Panc1 (cell line): ENCODE measurements around the gene GNAI3. TPM values are rescaled to one million over a fixed set of nuclear protein-coding genes. Genes with fewer than 3 reads are reported as not detected.

Source experiments
- ATAC-seq: fragments of 200-7000 bp; cut with Tn5 transposase; 2 replicates; pipeline ENCODE4 v1.9.1; 2020; ENCODE audit warnings: mild to moderate bottlenecking, moderate library complexity
- BruUV-seq: library from RNA; stranded (reverse); fragments of 400-500 nt; replicated peaks from 2 replicates; lab custom pipeline; 2021; lab: Mats Ljungman, UMichigan
- CTCF ChIA-PET: fragments of 300-600 bp; sonication (Branson Sonifier 250); formaldehyde crosslinking; loops from one replicate; lab custom pipeline; 2022; ENCODE audit warnings: antibody characterized with exemption; lab: Charles Lee
- POLR2A ChIA-PET: fragments of 300-600 bp; sonication (Branson Sonifier 250); formaldehyde crosslinking; loops from one replicate; lab custom pipeline; 2022; ENCODE audit warnings: antibody characterized with exemption; lab: Charles Lee
- DNase-seq: peaks from one replicate; pipeline ENCODE4 v3.0.0-alpha.2; 2010; ENCODE audit warnings: low read depth, low spot score
- H3K27ac ChIP-seq: 2 replicates; pipeline ENCODE4 v1.5.1; 2011; ENCODE audit warnings: mild to moderate bottlenecking, low read length, inconsistent platforms
- H3K27me3 ChIP-seq: fragments of 200-500 bp; sonication (Bioruptor generic); 2 replicates; pipeline ENCODE4 v1.6.0; 2014; ENCODE audit warnings: low read length, inconsistent platforms; ENCODE audit not compliant: control insufficient read depth, insufficient read depth
- H3K36me3 ChIP-seq: fragments of 200-500 bp; sonication (Bioruptor generic); 2 replicates; pipeline ENCODE4 v1.5.1; 2014; ENCODE audit warnings: inconsistent platforms, mild to moderate bottlenecking, low read length, moderate library complexity; ENCODE audit not compliant: control insufficient read depth, insufficient read depth
- H3K4me1 ChIP-seq: 2 replicates; pipeline ENCODE4 v1.5.1; 2011; ENCODE audit warnings: inconsistent platforms, mild to moderate bottlenecking, low read length, moderate library complexity; ENCODE audit not compliant: control insufficient read depth, insufficient read depth
- H3K4me3 ChIP-seq, 2 experiments: 2 replicates each; pipeline ENCODE4 v1.5.1; 2011 to 2012; ENCODE audit warnings: low read depth in 2 of 2, low read length in 2 of 2, mild to moderate bottlenecking in 2 of 2, inconsistent platforms in 1 of 2, moderate library complexity in 1 of 2
- H3K9me3 ChIP-seq: fragments of 200-500 bp; sonication (Bioruptor generic); 2 replicates; pipeline ENCODE4 v1.5.1; 2014; ENCODE audit warnings: low read depth, mild to moderate bottlenecking, inconsistent platforms, low read length, moderate library complexity; ENCODE audit not compliant: control insufficient read depth, insufficient read depth
- CTCF ChIP-seq: fragments of 450-650 bp; IDR thresholded peaks from 2 replicates; pipeline ENCODE4 v1.5.1; 2017; ENCODE audit warnings: mild to moderate bottlenecking
- POLR2AphosphoS5 ChIP-seq: IDR thresholded peaks from 2 replicates; pipeline ENCODE4 v1.6.1; 2012; ENCODE audit warnings: mild to moderate bottlenecking, low read depth, low read length, moderate library complexity
- REST ChIP-seq, 2 experiments: IDR thresholded peaks; 2 replicates each; pipeline ENCODE4 v1.6.1; 2011 to 2012; ENCODE audit warnings: low read depth in 2 of 2, control low read depth in 1 of 2, low read length in 1 of 2, mild to moderate bottlenecking in 1 of 2, moderate library complexity in 1 of 2; ENCODE audit not compliant: insufficient read depth in 1 of 2
- SIN3A ChIP-seq: IDR thresholded peaks from 2 replicates; pipeline ENCODE4 v1.6.1; 2012; ENCODE audit warnings: low read depth, mild to moderate bottlenecking, low read length, moderate library complexity, borderline replicate concordance; ENCODE audit not compliant: insufficient read depth
- TCF7L2 ChIP-seq: IDR thresholded peaks from 2 replicates; pipeline ENCODE4 v1.6.1; 2011; ENCODE audit warnings: mild to moderate bottlenecking, low read depth, low read length, inconsistent platforms
- in situ Hi-C: cut with HindIII; loops from 2 replicates; pipeline ENCODE4 v1.10.0; 2016; ENCODE audit warnings: low sequenced_read_pairs, low pct_unique_long_range_greater_than_20kb
- intact Hi-C: fragments of 100-400 bp; cut with micrococcal nuclease; formaldehyde crosslinking; loops from one replicate; pipeline ENCODE4 v1.10.0; 2022; ENCODE audit not compliant: unreplicated experiment
- total RNA-seq: library from RNA; stranded (reverse); gene quantifications from one replicate; pipeline ENCODE4 v1.2.1, GENCODE V29; 2021; ENCODE audit not compliant: unreplicated experiment

The GNAI3 gene
- total RNA-seq, 1 experiment from 2014 or later: 6.4 TPM

- DNase-seq (no peak), ATAC-seq (no peak)
- POLR2A ChIA-PET: no interaction called here
- TF ChIP-seq POLR2AphosphoS5 (no peak), REST (IDR thresholded peaks at IDR 0.05; ENCODE audit: insufficient read depth in 1 of 2, low read depth in 2 of 2, low read length in 1 of 2) (no peak), CTCF (no peak), TCF7L2 (no peak), SIN3A (no peak)
- no peaks in the 10 kb centered on the region for H3K9me3 ChIP-seq
- intact Hi-C loops (no loop called here), in situ Hi-C loops (no loop called here)
- CTCF ChIA-PET: no interaction called here
- no peak overlapping the region for H3K4me3 ChIP-seq
- H3K27me3 ChIP-seq: no peaks in the 10 kb centered on the region
- no peaks in the 10 kb centered on the region for H3K4me1 ChIP-seq
- H3K36me3 ChIP-seq: no peaks in the 10 kb centered on the region; the same call in 1 of the 2 replicates
- H3K27ac ChIP-seq: no peak overlapping the region
- BruUV-seq: no TSS peak
Observed at GRCh38 chr1:109664671-109665070, 116.3 kb downstream of the GNAI3 start.

- no TSS peak for BruUV-seq
- intact Hi-C loops (no loop called here), in situ Hi-C loops (no loop called here)
Observed at GRCh38 chr1:109667452-109668122, 119.2 kb downstream of the GNAI3 start, which contains the start of gene GSTM2. Gene GSTM2, plus strand, starts transcription at chr1:109668057. Its CDS starts 59 bp downstream, at chr1:109668116.

More at GRCh38 chr1:109667452-109668122, 119.2 kb downstream of the GNAI3 start, which contains the start of gene GSTM2:
- TF ChIP-seq SIN3A (no peak), POLR2AphosphoS5 (no peak), CTCF (no peak), TCF7L2 (no peak), REST (IDR thresholded peaks at IDR 0.05; ENCODE audit: insufficient read depth in 1 of 2, low read depth in 2 of 2, low read length in 1 of 2) (no peak)
- Histone ChIP-seq H3K4me3 (peak within 1 kb of the TSS; percentile 18 to 39), H3K4me1 (no peaks in the 10 kb centered on the region), H3K36me3 (no peaks in the 10 kb centered on the region; the same call in 1 of the 2 replicates), H3K27ac (peak within 1 kb of the TSS; percentile 74), H3K9me3 (no peaks in the 10 kb centered on the region), H3K27me3 (no peaks in the 10 kb centered on the region)
- ATAC-seq: peak; percentile 98
- POLR2A ChIA-PET: interaction anchor here (0.9 kb wide), 1 partner anchor 27 kb away, joined by 3 read pairs; no protein-coding TSS in a partner anchor
- DNase-seq: no peak
- CTCF ChIA-PET: no interaction called here
